Inferior parietal cortex (tissue), 1 donor: ENCODE data around the gene TRRAP.
"Not testable (repeated sequence)": the region's sequence is repeated elsewhere in the genome, so short reads cannot be mapped to it uniquely, and the experiment has no call there.

ENCODE experiments used
- DNase-seq: peaks from one replicate; pipeline ENCODE4 v3.0.0-alpha.2; 2016; ENCODE audit errors: extremely low spot score

TRRAP gene

DNA sequence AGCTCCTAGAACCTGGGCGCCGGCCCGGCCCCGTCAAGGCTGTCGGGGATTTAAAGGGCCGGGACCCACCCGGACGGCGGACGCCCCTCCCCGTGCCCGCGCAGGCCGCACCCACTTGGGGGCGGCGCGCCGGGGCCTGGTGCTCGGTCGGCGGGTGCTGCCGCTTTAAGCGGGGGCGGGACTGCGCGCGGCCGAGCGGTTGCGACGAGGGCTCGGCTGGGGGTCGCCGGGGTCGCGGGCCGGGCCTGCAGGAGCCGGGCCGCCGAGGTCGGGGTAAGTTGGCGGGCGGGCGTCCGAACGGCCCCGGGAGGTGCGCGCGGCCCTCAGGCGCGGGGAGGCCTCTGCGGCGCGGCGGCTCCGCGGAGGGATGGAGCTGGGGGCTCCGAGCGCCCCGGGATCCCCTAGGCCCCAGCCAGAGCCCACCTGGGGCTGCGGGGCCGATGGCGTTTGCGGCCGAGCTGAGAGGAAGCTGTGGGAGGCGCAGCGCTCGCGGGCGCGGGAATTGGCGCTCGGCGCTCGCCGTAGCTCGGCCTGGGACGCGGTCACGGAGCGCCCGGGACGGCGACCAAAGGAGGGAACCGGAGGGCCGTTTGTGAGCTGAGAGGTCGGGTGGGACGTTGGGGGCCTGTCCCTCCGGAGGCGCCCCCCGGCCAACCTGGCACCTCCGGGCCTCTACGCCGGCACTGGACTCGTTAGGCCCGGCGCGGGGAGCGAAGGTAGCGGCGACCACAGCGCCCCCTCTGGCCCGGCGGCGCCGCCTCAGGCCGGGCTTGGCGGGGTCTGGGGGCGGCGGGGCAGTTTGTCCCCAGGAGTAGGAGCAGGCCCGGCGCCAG lies at the start of gene TRRAP:
TRRAP (plus strand) TSS at position 168 of the 833 bp plus-strand sequence. CDS start 2,619 bp downstream, outside the sequence.
- peak; percentile 56 for DNase-seq

DNA sequence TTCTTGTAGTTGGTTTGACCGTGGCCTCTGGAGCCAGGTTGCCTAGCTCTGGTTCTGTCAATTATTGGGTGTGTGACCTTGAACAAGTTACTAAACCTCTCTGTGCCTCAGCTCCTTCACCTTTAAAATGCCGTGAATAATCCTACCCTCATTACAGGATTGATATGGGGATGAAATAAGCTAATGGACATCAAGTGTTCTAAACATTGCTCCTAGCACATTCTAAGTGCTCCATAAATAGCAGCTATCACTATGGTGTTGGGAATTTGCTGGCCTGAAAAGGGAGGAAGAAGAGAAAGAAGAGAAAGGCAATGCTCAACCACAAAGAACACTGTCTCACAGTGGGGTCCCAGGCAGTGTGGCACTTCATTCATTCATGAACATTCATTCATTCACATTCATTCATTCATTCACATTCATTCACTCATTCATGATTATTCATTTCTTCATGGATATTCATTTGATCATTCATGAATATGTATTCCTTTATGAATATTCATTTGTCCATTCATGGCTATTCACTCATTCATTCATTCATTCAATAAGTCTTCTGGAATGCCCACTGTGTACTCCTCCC lies 47.3 kb upstream of the TRRAP start:
- no peak for DNase-seq

GRCh38 chr7:98831641-98832221 lies 46.6 kb upstream of the TRRAP start:
- DNase-seq: no peak

GRCh38 chr7:98833022-98833421 lies 45.3 kb upstream of the TRRAP start:
- DNase-seq: no peak

GRCh38 chr7:98834949-98835348 lies 43.4 kb upstream of the TRRAP start:
- no peak for DNase-seq

DNA sequence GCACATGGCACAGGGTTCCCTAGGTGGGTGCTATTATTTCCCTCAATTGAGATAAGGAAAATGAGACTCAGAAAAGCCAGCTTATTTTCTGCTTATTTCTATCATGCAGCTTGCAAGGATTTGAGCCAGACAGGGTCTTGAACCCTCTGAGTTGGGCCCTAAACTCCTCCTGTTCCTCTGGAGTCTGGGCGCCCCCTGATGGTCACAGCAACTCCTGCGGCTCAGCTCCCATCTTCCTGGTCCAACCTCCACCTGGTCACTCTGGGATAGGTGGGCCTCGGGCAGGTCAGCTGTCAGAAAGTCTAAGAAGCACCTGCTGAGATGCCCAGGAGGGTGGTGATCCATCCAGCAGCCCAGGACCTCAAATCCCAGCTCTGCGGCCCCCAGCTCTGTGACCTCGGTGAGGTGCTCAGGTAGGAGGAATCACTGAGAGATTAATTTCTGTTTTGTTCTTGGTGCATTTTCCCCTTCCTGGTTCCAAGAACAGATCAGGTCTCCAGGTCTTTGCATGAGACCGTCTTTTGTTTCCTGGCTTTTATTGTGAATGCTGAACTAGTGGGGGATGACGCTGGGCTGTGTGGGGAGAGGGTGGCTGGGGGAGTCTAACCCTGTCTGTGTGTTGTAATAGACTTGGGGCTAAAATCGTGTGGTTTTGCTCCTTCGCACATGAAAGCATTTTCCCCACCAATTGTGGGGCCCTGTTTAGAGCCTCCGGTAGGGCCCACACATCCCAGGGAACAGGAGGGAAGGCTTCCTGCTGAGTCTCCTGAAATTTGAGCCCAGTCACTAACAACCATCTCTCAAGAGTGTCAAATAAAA lies 41.3 kb upstream of the TRRAP start:
- no peak for DNase-seq

- no peak for DNase-seq
Observed at GRCh38 chr7:98837630-98837972, 40.7 kb upstream of the TRRAP start.

DNA sequence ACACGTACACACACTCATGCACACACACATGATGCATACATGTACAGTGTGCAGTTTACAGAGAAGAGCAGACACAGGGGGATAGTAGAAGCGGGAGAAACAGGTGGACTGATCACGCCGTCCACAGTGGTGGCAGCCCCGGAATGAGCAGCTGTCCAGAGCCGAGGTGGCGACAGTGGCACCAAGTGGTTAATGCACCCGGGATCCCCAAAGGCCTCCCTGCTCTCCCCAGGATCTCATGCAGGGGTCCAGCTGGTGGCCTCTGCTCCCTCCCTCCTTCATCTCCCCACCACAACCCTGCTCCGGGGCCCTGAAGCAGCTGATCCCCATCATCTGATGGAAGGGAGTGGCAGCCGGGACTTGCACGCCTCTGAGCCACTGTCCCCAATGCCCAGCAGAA lies 38.2 kb upstream of the TRRAP start:
- DNase-seq: no peak

DNA sequence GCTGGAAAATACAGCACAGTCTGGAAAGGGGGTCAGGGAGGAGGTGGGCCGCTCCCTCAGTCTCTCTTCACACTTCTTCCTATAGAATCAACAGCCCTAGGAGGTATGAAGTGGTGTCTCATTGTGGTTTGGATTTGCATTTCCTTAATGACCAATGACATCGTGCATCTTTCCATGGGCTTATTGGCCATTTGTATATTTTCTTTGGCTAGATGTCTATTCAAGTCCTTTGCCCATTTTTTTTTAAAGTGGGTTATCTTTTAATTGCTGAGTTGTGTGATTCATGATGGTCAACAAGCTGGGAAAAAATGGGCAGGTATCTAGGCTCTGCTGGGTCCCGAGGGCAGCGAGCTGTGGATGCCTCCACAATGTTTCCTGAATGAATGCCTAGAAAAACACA lies 37.6 kb upstream of the TRRAP start:
- DNase-seq: no peak

DNA sequence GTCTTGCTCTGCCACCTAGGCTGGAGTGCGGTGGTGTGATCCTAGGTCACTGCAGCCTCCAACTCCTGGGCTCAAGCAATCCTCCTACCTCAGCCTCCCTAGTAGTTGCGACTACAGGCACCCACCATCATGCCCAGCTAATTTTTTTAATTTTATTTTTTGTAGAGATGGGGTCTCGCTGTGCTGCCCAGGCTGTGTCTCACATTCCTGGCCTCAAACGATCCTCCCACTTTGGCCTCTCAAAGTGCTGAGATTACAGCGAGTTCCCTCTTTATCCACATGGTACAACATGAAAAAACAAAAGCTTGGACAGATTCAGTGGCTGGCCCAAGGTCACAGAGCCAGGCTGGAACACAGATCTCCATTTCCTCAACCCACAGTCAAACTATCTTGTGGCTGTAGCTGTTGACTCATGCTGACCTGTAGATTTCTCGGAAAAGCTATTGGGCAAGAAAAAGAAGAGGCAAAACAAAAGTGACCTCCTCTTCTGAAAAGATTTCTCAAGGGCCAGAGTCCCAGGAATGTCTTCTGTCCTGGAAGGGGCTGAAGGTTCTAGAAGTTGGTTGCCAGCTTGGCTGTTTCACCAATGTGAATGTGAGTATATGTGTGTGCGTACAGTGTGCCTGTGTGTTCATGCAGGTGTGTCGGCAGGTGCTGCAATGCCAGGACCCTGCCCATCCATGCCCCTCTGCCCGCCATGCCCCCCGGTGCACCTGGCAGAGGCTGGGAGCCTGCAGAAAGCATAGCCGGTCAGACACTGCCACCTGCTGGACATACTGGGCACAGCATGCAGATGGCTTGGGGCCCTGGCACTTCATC lies 36.9 kb upstream of the TRRAP start:
- peak; percentile 78 for DNase-seq

DNA sequence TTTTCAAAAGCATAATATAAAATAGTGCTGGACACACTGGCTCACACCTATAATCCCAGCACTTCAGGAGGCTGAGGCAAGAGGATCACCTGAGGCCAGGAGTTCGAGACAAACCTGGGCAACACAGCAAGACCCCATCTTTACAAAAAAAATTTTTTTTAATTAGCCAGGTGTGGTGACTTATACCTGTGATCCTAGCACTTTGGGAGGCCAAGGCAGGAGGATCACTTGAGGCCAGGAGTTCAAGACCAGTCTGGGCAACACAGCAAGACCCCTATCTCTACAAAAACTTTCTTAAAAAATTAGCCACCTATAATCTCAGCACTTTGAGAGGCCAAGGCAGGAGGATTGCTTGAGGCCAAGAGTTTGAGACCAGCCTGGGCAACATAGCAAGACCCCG lies 35.8 kb upstream of the TRRAP start:
- not testable (repeated sequence) for DNase-seq

- DNase-seq: no peak
Observed at GRCh38 chr7:98848918-98849317, 29.4 kb upstream of the TRRAP start.

DNA sequence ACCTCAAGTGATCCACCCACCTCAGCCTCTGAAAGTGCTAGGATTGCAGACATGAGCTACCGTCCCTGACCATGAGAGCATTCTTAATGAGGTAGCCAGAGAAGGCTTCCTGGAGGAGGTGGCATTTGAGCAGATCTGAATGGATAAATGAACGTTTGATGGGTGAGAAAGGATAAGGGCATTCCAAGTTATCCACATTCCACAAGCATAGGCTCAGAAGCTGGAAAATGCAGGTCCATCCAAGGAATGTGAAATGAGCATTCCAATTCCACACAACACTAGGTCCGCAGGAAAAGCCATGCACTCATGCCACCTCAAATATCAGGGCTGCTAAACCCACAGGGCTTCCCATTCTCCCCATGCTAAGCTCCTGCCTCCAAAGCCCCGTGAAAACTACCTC lies 25.5 kb upstream of the TRRAP start:
- DNase-seq: no peak

DNA sequence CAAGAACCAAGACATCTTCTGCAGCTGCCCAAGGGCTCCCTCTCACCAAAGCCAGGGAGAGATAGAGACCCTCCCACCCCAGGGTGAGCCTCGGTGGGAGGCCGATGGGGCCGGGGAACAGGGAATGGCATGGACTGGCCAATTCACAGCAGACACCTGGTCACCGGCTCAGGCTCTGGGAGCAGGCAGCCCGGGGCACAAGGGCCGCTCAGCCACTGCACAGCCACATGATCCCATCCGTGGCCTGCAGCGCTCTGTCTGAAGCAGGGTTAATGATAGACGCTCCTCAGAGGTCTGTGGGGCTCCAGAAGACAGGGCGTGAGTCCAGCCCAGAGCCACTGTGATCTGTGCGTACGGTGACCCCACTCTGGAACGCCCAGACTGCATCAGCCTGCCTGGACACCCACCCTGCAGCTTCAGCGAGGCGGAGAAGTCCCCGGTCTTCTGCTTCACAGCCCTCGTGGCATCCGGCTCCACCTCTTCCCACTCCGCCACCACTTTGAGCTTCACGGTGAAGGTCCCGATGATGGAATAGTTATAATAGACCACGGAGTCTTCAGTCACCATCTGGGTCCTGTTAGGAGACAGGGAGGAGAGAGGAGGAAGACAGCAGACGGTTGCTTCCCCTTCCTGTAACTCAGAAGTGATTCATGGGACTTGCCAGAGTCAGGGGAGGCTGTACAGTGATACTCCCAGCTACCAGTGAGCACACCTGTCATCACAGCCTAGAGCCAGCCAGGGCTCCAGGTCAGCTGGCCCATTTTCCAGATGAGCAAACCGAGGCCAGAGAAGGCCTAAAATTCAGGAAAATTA lies 22.5 kb upstream of the TRRAP start:
- no peak for DNase-seq

GRCh38 chr7:98860071-98860470 lies 18.3 kb upstream of the TRRAP start:
- no peak for DNase-seq

DNA sequence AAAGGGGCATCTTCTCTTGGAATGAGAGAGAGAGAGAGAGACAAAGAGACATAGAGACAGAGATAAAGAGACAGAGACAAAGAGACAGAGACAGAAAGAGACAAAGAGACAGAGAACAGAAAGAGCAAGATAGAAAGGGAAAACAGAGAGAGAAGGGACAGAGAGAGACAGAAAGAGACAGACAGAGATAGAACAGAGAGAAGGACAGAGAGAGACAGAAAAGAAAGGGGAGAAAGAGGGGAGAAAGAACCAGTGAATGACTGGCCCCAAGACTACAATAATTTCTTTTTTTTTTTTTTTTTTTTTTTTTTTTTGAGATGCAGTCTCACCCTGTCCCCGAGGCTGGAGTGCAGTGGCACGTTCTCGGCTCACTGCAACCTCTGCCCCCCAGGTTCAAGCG lies 16.1 kb upstream of the TRRAP start:
- no peak for DNase-seq

DNA sequence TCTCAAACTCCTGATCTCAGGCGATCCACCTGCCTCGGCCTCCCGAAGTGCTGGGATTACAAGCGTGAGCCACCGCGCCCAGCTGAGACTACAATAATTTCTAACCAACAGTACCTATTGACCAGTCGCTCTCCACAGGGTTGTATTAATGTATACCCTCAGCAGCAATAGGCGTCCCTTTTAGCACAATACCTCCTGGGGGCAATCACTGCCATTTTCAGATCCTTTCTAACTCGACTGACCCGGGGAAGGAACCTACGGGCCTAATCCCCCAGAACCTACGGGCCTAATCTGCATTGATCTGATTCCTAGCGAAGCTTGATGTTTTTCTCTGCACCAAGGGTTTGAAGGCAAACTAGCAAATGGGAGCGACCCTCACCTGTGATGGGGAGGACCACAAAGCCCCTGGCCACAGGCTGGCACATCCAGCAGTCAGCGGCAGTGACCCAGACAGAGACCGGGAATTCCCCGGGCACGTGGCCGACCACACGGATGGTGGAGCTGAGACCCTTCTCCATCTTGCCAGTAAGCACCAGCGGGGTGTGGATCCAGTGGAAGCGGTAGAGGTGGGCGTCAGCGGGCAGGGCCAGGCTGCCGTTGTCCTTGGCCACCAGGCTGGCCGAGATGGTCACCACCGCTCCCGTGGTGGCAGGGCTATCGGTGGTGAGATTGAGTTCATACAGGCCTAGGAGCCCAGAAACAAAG lies 15.5 kb upstream of the TRRAP start:
- no peak for DNase-seq

DNA sequence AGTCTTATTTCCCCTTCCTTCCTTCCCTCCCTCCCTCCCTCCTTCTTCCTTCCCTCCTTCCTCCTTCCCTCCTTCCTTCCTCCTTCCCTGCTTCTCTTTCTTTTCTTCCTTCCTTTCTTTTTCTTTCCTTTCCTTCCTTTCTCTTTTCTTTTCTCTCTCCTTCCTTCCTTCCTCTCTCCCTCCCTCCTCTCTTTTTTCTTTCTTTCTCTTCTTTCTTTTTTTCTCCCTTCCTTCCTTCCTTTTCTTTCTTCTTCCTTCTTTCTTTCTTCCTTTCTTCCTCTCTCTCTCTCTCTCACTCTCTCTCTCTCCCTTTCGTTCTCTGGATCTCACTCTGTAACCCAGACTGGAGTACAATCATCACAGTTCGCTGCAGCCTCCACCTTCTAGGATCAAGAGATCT lies 14.7 kb upstream of the TRRAP start:
- no peak for DNase-seq

DNA sequence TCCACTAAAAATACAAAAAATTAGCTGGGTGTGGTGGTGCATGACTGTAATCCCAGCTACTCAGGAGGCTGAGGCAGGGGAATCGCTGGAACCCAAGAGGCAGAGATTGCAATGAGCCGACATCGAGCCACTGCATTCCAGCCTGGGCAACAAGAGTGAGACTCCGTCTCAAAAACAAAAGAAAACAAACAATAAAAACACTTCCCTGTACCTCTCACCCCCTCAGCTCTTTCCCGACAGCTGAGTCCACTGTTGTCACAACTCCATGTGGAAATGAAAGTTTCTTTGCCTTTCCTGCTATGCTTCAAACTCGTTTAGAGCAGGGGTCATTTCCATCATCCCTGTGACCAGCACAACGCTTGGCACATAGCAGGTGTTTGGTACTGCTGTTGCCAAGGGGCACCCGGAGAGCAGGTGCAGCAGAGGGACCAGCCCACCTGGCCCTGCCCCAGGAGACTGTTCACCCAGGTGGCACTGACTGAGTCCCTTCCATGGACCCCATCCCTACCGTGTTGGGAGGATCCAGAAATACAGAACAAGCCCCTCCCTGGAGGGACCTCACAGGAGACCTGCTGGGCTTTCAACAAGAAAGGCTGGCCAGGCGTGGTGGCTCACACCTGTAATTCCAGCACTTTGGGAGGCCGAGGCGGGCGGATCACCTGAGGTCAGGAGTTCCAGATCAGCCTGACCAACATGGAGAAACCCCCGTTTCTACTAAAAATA lies 13.4 kb upstream of the TRRAP start:
- DNase-seq: no peak
